ENCODE measurements around the gene PSMD7. TPM values are rescaled to one million over a fixed set of nuclear protein-coding genes. Genes with fewer than 3 reads are reported as not detected.

PSMD7 gene
- total and polyA plus RNA-seq, 2 of the 13 experiments (the other 11 are each of a cell fraction or from before 2014, with no cell fraction given): 105 to 224 TPM

GRCh38 chr16:74296432-74297144 is at the start of gene PSMD7 (continued):
- TF ChIP-seq ZNF407 (CRISPR knock-in tag; IDR thresholded peaks at IDR 0.05; ENCODE audit: not compliant biosample characterization) (peak; percentile 91), POLR2AphosphoS2 (IDR thresholded peaks at IDR 0.05; ENCODE audit: low read depth, low read length) (peak; percentile 84; the same call in 1 of the 2 replicates), HOXA9 (CRISPR knock-in tag; IDR thresholded peaks at IDR 0.05; ENCODE audit: borderline replicate concordance) (peak; percentile 83; the same call in 1 of the 2 replicates), ZNF605 (CRISPR knock-in tag; IDR thresholded peaks at IDR 0.05) (peak; percentile 73), RAD21 (CRISPR knock-in tag; IDR thresholded peaks at IDR 0.05) (no peak), SSRP1 (CRISPR knock-in tag; IDR thresholded peaks at IDR 0.05) (peak; percentile 79; the same call in 1 of the 2 replicates), ZNF350 (CRISPR knock-in tag; IDR thresholded peaks at IDR 0.05; ENCODE audit: borderline replicate concordance, low read depth) (peak; percentile 99; the same call in 1 of the 2 replicates), NFATC3 (CRISPR knock-in tag; IDR thresholded peaks at IDR 0.05) (peak; percentile 97), ZFP36 (IDR thresholded peaks at IDR 0.05; ENCODE audit: borderline replicate concordance, low read depth, low read length, partially characterized antibody) (no peak), ZNF3 (CRISPR knock-in tag; IDR thresholded peaks at IDR 0.05) (no peak; the same call in 1 of the 2 replicates), KLF6 (CRISPR knock-in tag; IDR thresholded peaks at IDR 0.05) (peak; percentile 73; the same call in 1 of the 2 replicates), PRDM10 (CRISPR knock-in tag; IDR thresholded peaks at IDR 0.05; ENCODE audit: low read depth) (peak; percentile 56; the same call in 1 of the 2 replicates), ZNF704 (CRISPR knock-in tag; IDR thresholded peaks at IDR 0.05; ENCODE audit: borderline replicate concordance) (peak; percentile 96)

Measured in HepG2 (cell line).